ENCODE measurements around the gene C1orf115. TPM values are rescaled to one million over a fixed set of nuclear protein-coding genes. Genes with fewer than 3 reads are reported as not detected.

C1orf115 gene
- polyA plus RNA-seq, 1 donor (not counting 4 experiments of a cell fraction or from before 2014, with no cell fraction given), result 0.72 TPM

GRCh38 chr1:220700556-220701179 is 10.5 kb downstream of the C1orf115 start:
- Histone ChIP-seq H3K9me1 (ENCODE audit: control insufficient read depth, extremely low read depth, insufficient read depth, low read length) (no peaks in the 10 kb centered on the region), H3K9ac (ENCODE audit: control insufficient read depth, extremely low read depth, insufficient read depth, low read length) (no peak overlapping the region), H2AFZ (ENCODE audit: control insufficient read depth, low read length) (no peak overlapping the region), H4K20me1 (ENCODE audit: control insufficient read depth, extremely low read depth, insufficient read depth, low read length) (no peaks in the 10 kb centered on the region), H3K27me3 (ENCODE audit: control insufficient read depth, extremely low read depth, insufficient read depth, low read length) (peaks cover 5% of the 10 kb centered on the region), H3K27ac (ENCODE audit: control insufficient read depth, insufficient read depth, low read length) (no peak overlapping the region), H3K4me2 (ENCODE audit: control insufficient read depth, extremely low read depth, insufficient read depth, low read depth, low read length) (no peak overlapping the region), H3K9me3 (ENCODE audit: control insufficient read depth, low read depth, low read length) (no peaks in the 10 kb centered on the region), H3K4me1 (ENCODE audit: control insufficient read depth, extremely low read depth, insufficient read depth, low read length) (no peaks in the 10 kb centered on the region), H3K4me3 (ENCODE audit: control insufficient read depth in 2 of 3, extremely low read depth in 1 of 3, insufficient read depth in 2 of 3, low read depth in 1 of 3, low read length in 3 of 3) (no peak overlapping the region), H3K79me2 (ENCODE audit: control insufficient read depth, insufficient read depth, low read length) (no peaks in the 10 kb centered on the region), H3K36me3 (ENCODE audit: control insufficient read depth in 2 of 2, extremely low read depth in 1 of 2, insufficient read depth in 2 of 2, low read length in 2 of 2) (no peaks in the 10 kb centered on the region)
- no peak for TF ChIP-seq CTCF (optimal IDR thresholded peaks at IDR 0.05 in 1 of 3, IDR thresholded peaks at IDR 0.05 in 1 of 3, conservative IDR thresholded peaks at IDR 0.05 in 1 of 3; ENCODE audit: extremely low read depth in 1 of 3, insufficient read depth in 2 of 3, low read length in 3 of 3)
- TF ChIP-seq EZH2 (IDR thresholded peaks at IDR 0.05; ENCODE audit: low read length), result no peak
- no peak for DNase-seq (ENCODE audit: low read depth, low spot score)
- no peak for FAIRE-seq
- dilution Hi-C loops (cut with MboI; ENCODE audit: extremely low pct_ligation_motif_present, low sequenced_read_pairs), result no loop called here

GRCh38 chr1:220701974-220702373 is 11.8 kb downstream of the C1orf115 start:
- Histone ChIP-seq H3K4me2 (ENCODE audit: control insufficient read depth, extremely low read depth, insufficient read depth, low read depth, low read length) (no peak overlapping the region), H3K27me3 (ENCODE audit: control insufficient read depth, extremely low read depth, insufficient read depth, low read length) (peaks cover 5% of the 10 kb centered on the region), H3K9me1 (ENCODE audit: control insufficient read depth, extremely low read depth, insufficient read depth, low read length) (no peaks in the 10 kb centered on the region), H3K9me3 (ENCODE audit: control insufficient read depth, low read depth, low read length) (no peaks in the 10 kb centered on the region), H3K4me1 (ENCODE audit: control insufficient read depth, extremely low read depth, insufficient read depth, low read length) (no peaks in the 10 kb centered on the region), H3K4me3 (ENCODE audit: control insufficient read depth in 2 of 3, extremely low read depth in 1 of 3, insufficient read depth in 2 of 3, low read depth in 1 of 3, low read length in 3 of 3) (no peak overlapping the region), H4K20me1 (ENCODE audit: control insufficient read depth, extremely low read depth, insufficient read depth, low read length) (no peaks in the 10 kb centered on the region), H3K36me3 (ENCODE audit: control insufficient read depth in 2 of 2, extremely low read depth in 1 of 2, insufficient read depth in 2 of 2, low read length in 2 of 2) (no peaks in the 10 kb centered on the region), H2AFZ (ENCODE audit: control insufficient read depth, low read length) (no peak overlapping the region), H3K9ac (ENCODE audit: control insufficient read depth, extremely low read depth, insufficient read depth, low read length) (no peak overlapping the region), H3K27ac (ENCODE audit: control insufficient read depth, insufficient read depth, low read length) (no peak overlapping the region), H3K79me2 (ENCODE audit: control insufficient read depth, insufficient read depth, low read length) (no peaks in the 10 kb centered on the region)
- dilution Hi-C loops (cut with MboI; ENCODE audit: extremely low pct_ligation_motif_present, low sequenced_read_pairs), result no loop called here
- no peak for TF ChIP-seq EZH2 (IDR thresholded peaks at IDR 0.05; ENCODE audit: low read length)
- no peak for TF ChIP-seq CTCF (optimal IDR thresholded peaks at IDR 0.05 in 1 of 3, IDR thresholded peaks at IDR 0.05 in 1 of 3, conservative IDR thresholded peaks at IDR 0.05 in 1 of 3; ENCODE audit: extremely low read depth in 1 of 3, insufficient read depth in 2 of 3, low read length in 3 of 3)
- FAIRE-seq (no peak), DNase-seq (ENCODE audit: low read depth, low spot score) (no peak)

Data from keratinocyte (primary cell).